Glutamatergic neuron (in vitro differentiated cells): Measurements from ENCODE around the gene ADCY3. TPM values are rescaled to one million over a fixed set of nuclear protein-coding genes. Genes with fewer than 3 reads are reported as not detected.

Source experiments
- DNase-seq: peaks from one replicate; pipeline ENCODE4 v3.0.0; 2022
- H3K27ac Mint-ChIP-seq: one replicate; pipeline ENCODE4 v1.8.0; 2020; ENCODE audit warnings: mild to moderate bottlenecking, mixed read lengths, inconsistent platforms; ENCODE audit not compliant: unreplicated experiment
- H3K27me3 Mint-ChIP-seq: one replicate; pipeline ENCODE4 v1.8.0; 2020; ENCODE audit warnings: mild to moderate bottlenecking, moderate library complexity, mixed read lengths, inconsistent platforms; ENCODE audit not compliant: unreplicated experiment
- H3K36me3 Mint-ChIP-seq: one replicate; pipeline ENCODE4 v1.8.0; 2020; ENCODE audit warnings: mild to moderate bottlenecking, mixed read lengths, inconsistent platforms; ENCODE audit not compliant: unreplicated experiment
- H3K4me1 Mint-ChIP-seq: one replicate; pipeline ENCODE4 v1.8.0; 2020; ENCODE audit warnings: mild to moderate bottlenecking, low read depth, mixed read lengths, inconsistent platforms; ENCODE audit not compliant: unreplicated experiment
- H3K4me3 Mint-ChIP-seq: one replicate; pipeline ENCODE4 v1.8.0; 2020; ENCODE audit warnings: mild to moderate bottlenecking, mixed read lengths, inconsistent platforms; ENCODE audit not compliant: unreplicated experiment
- H3K9me3 Mint-ChIP-seq: one replicate; pipeline ENCODE4 v1.8.0; 2020; ENCODE audit warnings: mild to moderate bottlenecking, moderate library complexity, mixed read lengths, inconsistent platforms; ENCODE audit not compliant: unreplicated experiment
- CTCF ChIP-seq: fragments of 200-600 bp; sonication (generic); IDR thresholded peaks from one replicate; pipeline ENCODE4 v1.5.0; 2021; ENCODE audit not compliant: partially characterized antibody, unreplicated experiment
- total RNA-seq: library from RNA; stranded (reverse); fragmentation: NEBNext Ultra II Directional; extraction: Animal tissue kit (Norgen Biotek cat#: 25700); gene quantifications from one replicate; pipeline ENCODE4 v1.2.1, GENCODE V29; 2021; ENCODE audit not compliant: unreplicated experiment

ADCY3 gene
- total RNA-seq, 1 donor from 2014 or later: 76.2 TPM

GRCh38 chr2:24883946-24884345 is 36.1 kb downstream of the ADCY3 start:
- peak overlapping the region; percentile 56 for H3K27ac Mint-ChIP-seq
- peaks cover 4% of the 10 kb centered on the region for H3K36me3 Mint-ChIP-seq
- H3K27me3 Mint-ChIP-seq: peaks cover 21% of the 10 kb centered on the region
- peaks cover 16% of the 10 kb centered on the region for H3K9me3 Mint-ChIP-seq
- peak overlapping the region; percentile 13 for H3K4me3 Mint-ChIP-seq
- peaks cover 60% of the 10 kb centered on the region for H3K4me1 Mint-ChIP-seq
- no peak for TF ChIP-seq CTCF
- DNase-seq: no peak

GRCh38 chr2:24881623-24882022 is 38.4 kb downstream of the ADCY3 start:
- DNase-seq: no peak
- peaks cover 4% of the 10 kb centered on the region for H3K36me3 Mint-ChIP-seq
- no peak overlapping the region for H3K27ac Mint-ChIP-seq
- H3K4me3 Mint-ChIP-seq: no peak overlapping the region
- peaks cover 56% of the 10 kb centered on the region for H3K4me1 Mint-ChIP-seq
- TF ChIP-seq CTCF: no peak
- H3K27me3 Mint-ChIP-seq: peaks cover 16% of the 10 kb centered on the region
- peaks cover 20% of the 10 kb centered on the region for H3K9me3 Mint-ChIP-seq

GRCh38 chr2:24881158-24881557 is 38.9 kb downstream of the ADCY3 start:
- Mint-ChIP-seq H3K27ac (no peak overlapping the region), H3K9me3 (peaks cover 16% of the 10 kb centered on the region), H3K36me3 (peaks cover 4% of the 10 kb centered on the region), H3K4me3 (no peak overlapping the region), H3K4me1 (peaks cover 53% of the 10 kb centered on the region), H3K27me3 (peaks cover 12% of the 10 kb centered on the region)
- DNase-seq: no peak
- no peak for TF ChIP-seq CTCF

- H3K9me3 Mint-ChIP-seq: peaks cover 7% of the 10 kb centered on the region
- peaks cover 4% of the 10 kb centered on the region for H3K27me3 Mint-ChIP-seq
- TF ChIP-seq CTCF: no peak
- DNase-seq: no peak
- H3K27ac Mint-ChIP-seq: no peak overlapping the region
- H3K4me1 Mint-ChIP-seq: peaks cover 31% of the 10 kb centered on the region
- no peaks in the 10 kb centered on the region for H3K36me3 Mint-ChIP-seq
- no peak overlapping the region for H3K4me3 Mint-ChIP-seq
These were observed 41.7 kb downstream of the ADCY3 start for GRCh38 chr2:24878341-24878740.

GRCh38 chr2:24877646-24878045 is 42.4 kb downstream of the ADCY3 start:
- peak overlapping the region; percentile 71 for H3K27ac Mint-ChIP-seq

More at GRCh38 chr2:24877646-24878045, 42.4 kb downstream of the ADCY3 start:
- Mint-ChIP-seq H3K9me3 (peaks cover 7% of the 10 kb centered on the region), H3K27me3 (peaks cover 4% of the 10 kb centered on the region), H3K4me3 (peak overlapping the region; percentile 25), H3K36me3 (no peaks in the 10 kb centered on the region), H3K4me1 (peaks cover 28% of the 10 kb centered on the region)
- no peak for DNase-seq
- no peak for TF ChIP-seq CTCF
